NB4 (cell line): ENCODE data around the gene MUTYH.

Source experiments
- MAX ChIP-seq: IDR thresholded peaks from 2 replicates; pipeline ENCODE4 v1.6.1; 2011; ENCODE audit warnings: low read depth, low read length
- POLR2A ChIP-seq: IDR thresholded peaks from 2 replicates; pipeline ENCODE4 v1.6.1; 2011; ENCODE audit warnings: mild to moderate bottlenecking; ENCODE audit not compliant: insufficient read length; ENCODE audit errors: extremely low read depth
- TF ChIP-seq, protein P1 (sequence below): IDR thresholded peaks from one replicate; pipeline ENCODE4 v1.5.1; 2012; ENCODE audit warnings: low read depth, low read length

DNA sequence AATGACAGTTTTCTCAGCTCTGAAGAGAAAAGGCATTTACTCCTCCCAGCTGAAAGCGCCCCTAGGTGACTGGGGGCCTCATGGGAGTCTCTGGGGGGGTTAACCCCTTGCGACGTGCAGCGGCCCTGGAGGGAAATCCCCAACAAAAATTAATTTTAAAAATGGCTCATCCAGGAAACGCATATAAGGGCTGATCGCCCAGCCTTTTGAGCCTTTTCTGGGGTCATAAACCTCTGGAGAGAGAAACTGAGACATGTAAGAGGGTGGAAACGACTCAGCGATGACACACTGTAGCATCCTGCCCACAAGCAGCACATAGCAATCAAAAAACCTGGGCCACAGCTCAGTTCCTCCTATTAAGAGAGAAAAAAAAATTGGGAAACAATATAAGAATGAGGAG lies 33.9 kb downstream of the MUTYH start:
- TF ChIP-seq, protein P1, sequence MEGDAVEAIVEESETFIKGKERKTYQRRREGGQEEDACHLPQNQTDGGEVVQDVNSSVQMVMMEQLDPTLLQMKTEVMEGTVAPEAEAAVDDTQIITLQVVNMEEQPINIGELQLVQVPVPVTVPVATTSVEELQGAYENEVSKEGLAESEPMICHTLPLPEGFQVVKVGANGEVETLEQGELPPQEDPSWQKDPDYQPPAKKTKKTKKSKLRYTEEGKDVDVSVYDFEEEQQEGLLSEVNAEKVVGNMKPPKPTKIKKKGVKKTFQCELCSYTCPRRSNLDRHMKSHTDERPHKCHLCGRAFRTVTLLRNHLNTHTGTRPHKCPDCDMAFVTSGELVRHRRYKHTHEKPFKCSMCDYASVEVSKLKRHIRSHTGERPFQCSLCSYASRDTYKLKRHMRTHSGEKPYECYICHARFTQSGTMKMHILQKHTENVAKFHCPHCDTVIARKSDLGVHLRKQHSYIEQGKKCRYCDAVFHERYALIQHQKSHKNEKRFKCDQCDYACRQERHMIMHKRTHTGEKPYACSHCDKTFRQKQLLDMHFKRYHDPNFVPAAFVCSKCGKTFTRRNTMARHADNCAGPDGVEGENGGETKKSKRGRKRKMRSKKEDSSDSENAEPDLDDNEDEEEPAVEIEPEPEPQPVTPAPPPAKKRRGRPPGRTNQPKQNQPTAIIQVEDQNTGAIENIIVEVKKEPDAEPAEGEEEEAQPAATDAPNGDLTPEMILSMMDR: no peak
- no peak for TF ChIP-seq POLR2A
- TF ChIP-seq MAX: no peak
